Natural killer cell (primary cell): ENCODE results near the gene FAXC. TPM values are rescaled to one million over a fixed set of nuclear protein-coding genes. Genes with fewer than 3 reads are reported as not detected.

ENCODE experiments used
- ATAC-seq, 3 donors: fragments of 150-1000 bp in 2 of 3; fragments of 200-7000 bp in 1 of 3; cut with Tn5 transposase; 1 replicate in 1 of 3; 2 replicates in 2 of 3; pipeline ENCODE4 v1.10.0; 2021; ENCODE audit warnings: mild to moderate bottlenecking in 2 of 3, moderate library complexity in 2 of 3
- DNase-seq, 2 donors: peaks; one replicate each; pipeline versions ENCODE4 v3.0.0 to v3.0.0-alpha.2; 2013 to 2021; ENCODE audit warnings: mixed read lengths in 1 of 2
- H3K27ac ChIP-seq: one replicate; pipeline ENCODE4 v1.5.1; 2013; ENCODE audit warnings: mild to moderate bottlenecking, low read length
- H3K27me3 ChIP-seq: one replicate; pipeline ENCODE4 v1.6.1; 2013; ENCODE audit warnings: low read length; ENCODE audit not compliant: control insufficient read depth, insufficient read depth
- H3K36me3 ChIP-seq: one replicate; pipeline ENCODE4 v1.6.1; 2013; ENCODE audit warnings: low read length; ENCODE audit not compliant: control insufficient read depth, insufficient read depth
- H3K4me1 ChIP-seq: one replicate; pipeline ENCODE4 v1.6.1; 2013; ENCODE audit warnings: low read length; ENCODE audit not compliant: control insufficient read depth, insufficient read depth
- H3K4me3 ChIP-seq: one replicate; pipeline ENCODE4 v1.5.1; 2013; ENCODE audit warnings: low read length
- H3K9me3 ChIP-seq: one replicate; pipeline ENCODE4 v1.6.1; 2013; ENCODE audit warnings: low read length; ENCODE audit not compliant: control insufficient read depth, insufficient read depth
- H3K27ac Mint-ChIP-seq, 2 donors: one replicate each; pipeline ENCODE4 v1.8.0; 2022; ENCODE audit warnings: mild to moderate bottlenecking in 2 of 2, mixed read lengths in 2 of 2, moderate library complexity in 1 of 2
- H3K27me3 Mint-ChIP-seq, 2 donors: one replicate each; pipeline ENCODE4 v1.8.0; 2022; ENCODE audit warnings: low read depth in 2 of 2, mixed read lengths in 2 of 2
- H3K36me3 Mint-ChIP-seq: one replicate; pipeline ENCODE4 v1.8.0; 2022; ENCODE audit warnings: mixed read lengths
- H3K4me1 Mint-ChIP-seq, 2 donors: one replicate each; pipeline ENCODE4 v1.8.0; 2022; ENCODE audit warnings: mixed read lengths in 2 of 2
- H3K4me3 Mint-ChIP-seq: one replicate; pipeline ENCODE4 v1.8.0; 2022; ENCODE audit warnings: mild to moderate bottlenecking, moderate library complexity, mixed read lengths
- H3K9me3 Mint-ChIP-seq, 2 donors: one replicate each; pipeline ENCODE4 v1.8.0; 2022; ENCODE audit warnings: mixed read lengths in 2 of 2
- WGBS: methylation state at CpG from one replicate; pipeline ENCODE4 v1.1.7; 2013; ENCODE audit warnings: missing lambda C conversion rate; ENCODE audit not compliant: insufficient coverage; 5-methylcytosine and 5-hydroxymethylcytosine counted together
- intact Hi-C: fragments of 100-400 bp; cut with micrococcal nuclease; formaldehyde crosslinking; loops from one replicate; pipeline ENCODE4 v1.14.2; 2022
- total RNA-seq, 4 donors: library from RNA; stranded (reverse); fragments of 120-200 nt in 1 of 4; gene quantifications; one replicate each; pipeline versions ENCODE4 v1.2.3 to v1.2.4, GENCODE V29; 2013 to 2022
- TF ChIP-seq, protein P1 (sequence below): fragments of 200-600 bp; IDR thresholded peaks from one replicate; pipeline ENCODE4 v1.8.0; 2022; ENCODE audit warnings: antibody characterized with exemption

Gene FAXC
- total RNA-seq, 3 donors from 2014 or later (not counting 1 experiment from before 2014, with no cell fraction given), result not detected

DNA sequence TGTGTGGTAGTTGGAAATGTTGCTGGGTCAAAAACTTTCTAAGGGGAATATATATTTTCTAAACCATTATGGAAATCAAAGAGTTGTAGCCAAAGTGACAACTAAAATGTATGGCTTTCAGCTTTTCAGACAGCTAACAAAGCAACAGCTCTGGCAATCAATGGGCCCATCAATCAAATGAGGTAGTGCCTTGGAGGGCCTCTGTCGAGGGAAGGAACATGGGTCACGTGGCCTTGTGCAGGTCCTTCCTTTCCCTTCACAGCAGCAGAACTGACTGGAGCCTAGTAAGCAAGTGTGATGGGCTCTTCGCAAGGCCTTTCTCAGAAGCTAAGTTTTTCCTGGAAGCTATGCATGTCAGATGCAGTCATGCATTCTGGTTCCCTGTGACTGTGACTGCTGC is 17.9 kb downstream of the FAXC start:
- 50% methylated on average over 3 of the region's 3 CpGs for WGBS
- ATAC-seq (no peak), DNase-seq (no peak)
- Mint-ChIP-seq H3K4me1 (no peaks in the 10 kb centered on the region), H3K4me3 (no peak overlapping the region), H3K27ac (no peak overlapping the region), H3K27me3 (peaks cover 0 to 11% of the 10 kb centered on the region in 2 donors), H3K9me3 (no peaks in the 10 kb centered on the region), H3K36me3 (no peaks in the 10 kb centered on the region)
- TF ChIP-seq, protein P1, sequence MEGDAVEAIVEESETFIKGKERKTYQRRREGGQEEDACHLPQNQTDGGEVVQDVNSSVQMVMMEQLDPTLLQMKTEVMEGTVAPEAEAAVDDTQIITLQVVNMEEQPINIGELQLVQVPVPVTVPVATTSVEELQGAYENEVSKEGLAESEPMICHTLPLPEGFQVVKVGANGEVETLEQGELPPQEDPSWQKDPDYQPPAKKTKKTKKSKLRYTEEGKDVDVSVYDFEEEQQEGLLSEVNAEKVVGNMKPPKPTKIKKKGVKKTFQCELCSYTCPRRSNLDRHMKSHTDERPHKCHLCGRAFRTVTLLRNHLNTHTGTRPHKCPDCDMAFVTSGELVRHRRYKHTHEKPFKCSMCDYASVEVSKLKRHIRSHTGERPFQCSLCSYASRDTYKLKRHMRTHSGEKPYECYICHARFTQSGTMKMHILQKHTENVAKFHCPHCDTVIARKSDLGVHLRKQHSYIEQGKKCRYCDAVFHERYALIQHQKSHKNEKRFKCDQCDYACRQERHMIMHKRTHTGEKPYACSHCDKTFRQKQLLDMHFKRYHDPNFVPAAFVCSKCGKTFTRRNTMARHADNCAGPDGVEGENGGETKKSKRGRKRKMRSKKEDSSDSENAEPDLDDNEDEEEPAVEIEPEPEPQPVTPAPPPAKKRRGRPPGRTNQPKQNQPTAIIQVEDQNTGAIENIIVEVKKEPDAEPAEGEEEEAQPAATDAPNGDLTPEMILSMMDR, result no peak
- no peaks in the 10 kb centered on the region for H3K36me3 ChIP-seq
- no peaks in the 10 kb centered on the region for H3K4me1 ChIP-seq
- no peak overlapping the region for H3K4me3 ChIP-seq
- H3K27ac ChIP-seq, result no peak overlapping the region
- H3K9me3 ChIP-seq, result no peaks in the 10 kb centered on the region
- intact Hi-C loops, result no loop called here
- no peaks in the 10 kb centered on the region for H3K27me3 ChIP-seq

DNA sequence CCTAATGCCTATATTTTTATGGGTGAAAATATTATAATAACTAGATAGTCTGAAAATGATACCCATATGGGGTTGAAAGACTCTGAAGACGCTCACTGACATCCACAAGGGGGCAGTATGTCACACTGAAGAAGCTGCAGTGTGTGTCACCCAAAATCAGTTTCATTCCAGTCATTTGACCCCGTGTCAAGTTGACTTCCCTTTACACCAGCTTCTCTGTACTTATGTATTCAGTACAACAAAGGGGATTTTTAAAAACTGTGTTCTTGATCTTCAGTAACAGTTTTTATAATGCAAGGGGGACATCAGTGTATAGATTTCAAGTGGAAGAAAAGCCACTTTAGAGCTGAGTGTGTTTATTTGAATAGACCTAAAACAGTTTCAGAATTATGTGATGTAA is 19.3 kb downstream of the FAXC start:
- Mint-ChIP-seq H3K4me3 (no peak overlapping the region), H3K9me3 (no peaks in the 10 kb centered on the region), H3K27me3 (peaks cover 0 to 7% of the 10 kb centered on the region in 2 donors), H3K36me3 (no peaks in the 10 kb centered on the region), H3K4me1 (no peaks in the 10 kb centered on the region), H3K27ac (no peak overlapping the region)
- ATAC-seq, result peak; percentile 74 to 83 (median 75)
- no peaks in the 10 kb centered on the region for H3K27me3 ChIP-seq
- intact Hi-C loops, result no loop called here
- TF ChIP-seq, protein P1, result peak; percentile 73
- H3K4me1 ChIP-seq, result no peaks in the 10 kb centered on the region
- H3K4me3 ChIP-seq, result no peak overlapping the region
- no peak overlapping the region for H3K27ac ChIP-seq
- WGBS, result 0% methylated on average over 1 of the region's 2 CpGs
- peak in 1 of 2 donors; percentile 77 for DNase-seq
- H3K9me3 ChIP-seq, result no peaks in the 10 kb centered on the region
- H3K36me3 ChIP-seq, result no peaks in the 10 kb centered on the region

DNA sequence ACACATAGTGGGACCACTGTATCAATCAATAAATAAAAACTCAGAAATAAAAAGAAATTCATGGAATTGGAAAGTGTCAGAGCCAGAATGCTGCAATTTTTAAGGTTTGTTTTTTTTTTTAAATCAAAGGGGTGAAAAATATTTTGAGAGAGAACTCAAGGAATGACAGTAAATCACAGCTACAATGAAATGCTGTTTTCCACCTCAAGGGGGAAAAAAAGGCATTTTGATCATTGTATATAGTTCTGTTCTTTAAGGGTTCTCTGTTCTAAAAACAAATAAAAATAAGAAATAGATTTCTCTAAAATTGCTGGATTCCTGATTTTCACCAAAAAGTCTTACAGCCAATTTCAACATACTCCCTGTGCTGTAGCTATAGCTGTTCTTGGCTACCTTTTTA is 24.5 kb downstream of the FAXC start:
- Mint-ChIP-seq H3K36me3 (no peaks in the 10 kb centered on the region), H3K27me3 (peaks cover 9 to 16% of the 10 kb centered on the region in 2 donors), H3K9me3 (no peaks in the 10 kb centered on the region), H3K4me1 (no peaks in the 10 kb centered on the region), H3K27ac (no peak overlapping the region), H3K4me3 (no peak overlapping the region)
- no peaks in the 10 kb centered on the region for H3K4me1 ChIP-seq
- H3K27ac ChIP-seq, result no peak overlapping the region
- DNase-seq, result no peak
- TF ChIP-seq, protein P1, result no peak
- no peaks in the 10 kb centered on the region for H3K27me3 ChIP-seq
- H3K36me3 ChIP-seq, result no peaks in the 10 kb centered on the region
- no peaks in the 10 kb centered on the region for H3K9me3 ChIP-seq
- ATAC-seq, result no peak
- intact Hi-C loops, result no loop called here
- H3K4me3 ChIP-seq, result no peak overlapping the region

DNA sequence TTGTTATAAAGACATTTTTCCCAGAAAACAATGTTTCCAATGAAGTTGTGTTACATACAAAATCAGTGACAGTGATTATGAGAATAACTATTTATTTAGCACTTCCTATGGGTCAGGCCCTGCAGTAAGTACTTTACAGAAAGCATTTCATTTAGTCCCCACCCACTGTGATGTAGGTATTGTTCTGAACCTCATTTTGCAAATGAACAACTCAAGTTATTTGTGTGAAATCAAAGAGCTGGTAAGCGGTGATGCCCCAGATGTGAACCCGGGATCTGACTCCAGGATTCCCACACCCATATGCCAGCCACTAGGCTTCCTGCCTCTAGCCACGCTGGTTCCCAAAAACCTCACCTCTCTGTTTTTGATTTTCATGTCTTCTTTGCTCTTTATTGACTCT is 30.9 kb downstream of the FAXC start:
- H3K36me3 Mint-ChIP-seq, result no peaks in the 10 kb centered on the region
- ATAC-seq, result no peak

More for the DNA sequence above, 30.9 kb downstream of the FAXC start:
- intact Hi-C loops, result no loop called here
- H3K9me3 Mint-ChIP-seq, result peaks cover 0 to 2% of the 10 kb centered on the region in 2 donors
- Histone ChIP-seq H3K27ac (no peak overlapping the region), H3K4me1 (no peaks in the 10 kb centered on the region), H3K4me3 (no peak overlapping the region), H3K9me3 (no peaks in the 10 kb centered on the region), H3K36me3 (no peaks in the 10 kb centered on the region), H3K27me3 (peaks cover 2% of the 10 kb centered on the region)
- WGBS, result 93% methylated on average over 3 of the region's 3 CpGs
- no peak for DNase-seq
- no peak overlapping the region for H3K4me3 Mint-ChIP-seq
- TF ChIP-seq, protein P1, result no peak
- H3K27ac Mint-ChIP-seq, result no peak overlapping the region
- H3K27me3 Mint-ChIP-seq, result peaks cover 20 to 25% of the 10 kb centered on the region in 2 donors
- no peaks in the 10 kb centered on the region for H3K4me1 Mint-ChIP-seq
